ENCODE results near the gene TRIM54.
"Not testable (repeated sequence)": the region's sequence is repeated elsewhere in the genome, so short reads cannot be mapped to it uniquely, and the experiment has no call there.

The TRIM54 gene

DNA sequence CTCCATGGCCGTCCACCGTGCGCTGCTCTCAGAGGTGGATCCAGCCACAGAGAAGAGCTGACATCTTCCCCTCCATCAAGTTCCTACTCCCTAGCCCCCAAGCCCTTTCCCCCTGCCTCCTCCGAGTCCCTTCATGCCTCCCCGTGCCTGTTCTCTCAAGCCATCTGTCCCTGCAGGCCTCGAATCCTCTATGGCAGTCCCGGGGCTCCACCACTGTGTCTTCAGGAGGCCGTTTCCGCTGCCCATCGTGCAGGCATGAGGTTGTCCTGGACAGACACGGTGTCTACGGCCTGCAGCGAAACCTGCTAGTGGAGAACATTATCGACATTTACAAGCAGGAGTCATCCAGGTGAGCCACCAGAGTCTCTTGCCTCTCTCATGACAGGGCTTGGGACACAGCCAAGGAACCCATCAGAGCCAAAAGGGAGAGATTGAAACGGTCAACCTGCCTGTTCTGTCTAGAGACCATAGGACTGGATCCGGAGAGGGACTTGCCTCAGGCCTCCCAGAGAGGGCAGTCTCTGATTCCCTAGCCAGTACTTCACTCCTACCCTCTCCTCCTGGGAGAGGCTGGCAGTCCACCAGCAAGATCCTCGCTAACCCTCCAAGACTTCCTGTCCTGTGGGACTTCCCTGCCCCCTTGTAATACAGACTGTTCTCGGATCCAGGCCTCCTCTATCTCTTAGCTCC lies 16.3 kb downstream of the TRIM54 start:
- TF ChIP-seq, protein P1, sequence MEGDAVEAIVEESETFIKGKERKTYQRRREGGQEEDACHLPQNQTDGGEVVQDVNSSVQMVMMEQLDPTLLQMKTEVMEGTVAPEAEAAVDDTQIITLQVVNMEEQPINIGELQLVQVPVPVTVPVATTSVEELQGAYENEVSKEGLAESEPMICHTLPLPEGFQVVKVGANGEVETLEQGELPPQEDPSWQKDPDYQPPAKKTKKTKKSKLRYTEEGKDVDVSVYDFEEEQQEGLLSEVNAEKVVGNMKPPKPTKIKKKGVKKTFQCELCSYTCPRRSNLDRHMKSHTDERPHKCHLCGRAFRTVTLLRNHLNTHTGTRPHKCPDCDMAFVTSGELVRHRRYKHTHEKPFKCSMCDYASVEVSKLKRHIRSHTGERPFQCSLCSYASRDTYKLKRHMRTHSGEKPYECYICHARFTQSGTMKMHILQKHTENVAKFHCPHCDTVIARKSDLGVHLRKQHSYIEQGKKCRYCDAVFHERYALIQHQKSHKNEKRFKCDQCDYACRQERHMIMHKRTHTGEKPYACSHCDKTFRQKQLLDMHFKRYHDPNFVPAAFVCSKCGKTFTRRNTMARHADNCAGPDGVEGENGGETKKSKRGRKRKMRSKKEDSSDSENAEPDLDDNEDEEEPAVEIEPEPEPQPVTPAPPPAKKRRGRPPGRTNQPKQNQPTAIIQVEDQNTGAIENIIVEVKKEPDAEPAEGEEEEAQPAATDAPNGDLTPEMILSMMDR (IDR thresholded peaks at IDR 0.05; ENCODE audit: insufficient read depth, missing control alignments): no peak
- DNase-seq (ENCODE audit: insufficient read length, low spot score) (no peak), FAIRE-seq (no peak)

DNA sequence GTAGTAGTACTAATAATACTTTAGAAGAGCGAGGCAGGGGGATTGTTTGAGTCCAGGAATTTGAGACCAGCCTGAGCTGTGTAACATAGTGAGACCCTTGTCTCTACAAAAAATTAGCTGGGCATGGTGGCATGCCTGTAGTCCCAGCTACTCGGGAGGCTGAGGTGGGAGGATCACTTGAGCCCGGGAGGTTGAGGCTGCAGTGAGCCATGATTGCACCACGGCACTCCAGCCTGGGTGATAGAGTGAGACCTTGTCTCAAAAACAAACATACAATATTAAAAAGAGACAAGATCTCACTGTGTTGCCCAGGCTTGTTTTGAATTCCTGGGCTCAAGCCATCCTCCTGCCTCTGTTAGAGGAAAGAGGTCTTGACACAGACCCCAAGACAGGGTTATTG lies 18.4 kb downstream of the TRIM54 start:
- FAIRE-seq: not testable (repeated sequence)

DNA sequence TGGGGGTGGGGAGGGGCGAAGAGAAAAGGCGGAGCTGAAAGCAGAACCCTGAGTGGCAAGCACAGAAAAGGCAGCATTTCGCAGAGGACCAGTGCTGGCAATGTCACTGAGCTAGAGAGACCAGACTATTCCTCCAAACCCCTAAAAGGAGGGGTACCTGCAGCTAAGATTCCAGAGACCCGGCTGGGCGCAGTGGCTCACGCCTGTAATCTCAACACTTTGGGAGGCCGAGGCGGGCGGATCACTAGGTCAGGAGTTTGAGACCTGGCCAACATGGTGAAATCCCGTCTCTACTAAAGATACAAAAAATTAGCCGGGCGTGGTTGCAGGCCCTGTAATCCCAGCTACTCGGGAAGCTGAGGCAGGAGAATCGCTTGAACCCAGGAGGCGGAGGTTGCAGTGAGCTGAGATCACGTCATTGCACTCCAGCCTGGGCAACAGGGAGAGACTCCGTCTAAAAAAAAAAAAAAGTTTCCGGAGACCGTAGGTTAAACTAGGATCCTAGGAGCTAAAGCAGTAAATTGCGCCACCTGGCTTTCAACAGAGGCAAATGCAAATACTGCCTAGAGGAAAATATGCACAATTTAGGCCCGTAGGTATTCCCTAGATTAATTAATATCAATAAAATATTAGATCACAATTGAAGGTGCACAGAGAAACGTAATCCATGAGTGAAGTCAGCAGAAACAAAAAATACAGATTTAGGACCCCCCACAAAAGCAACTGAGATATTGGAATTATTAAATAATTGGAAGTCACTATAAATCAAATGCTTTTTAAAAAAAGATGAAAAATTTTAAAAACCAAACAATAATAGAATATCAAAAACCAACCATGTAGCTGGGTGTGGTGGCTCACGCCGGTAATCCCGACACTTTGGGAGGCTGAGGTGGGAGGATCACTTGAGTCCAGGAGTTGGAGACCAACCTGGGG lies 21.1 kb downstream of the TRIM54 start:
- FAIRE-seq: no peak
- peak; percentile 73 for DNase-seq (ENCODE audit: insufficient read length, low spot score)
- TF ChIP-seq, protein P1 (IDR thresholded peaks at IDR 0.05; ENCODE audit: insufficient read depth, missing control alignments): peak; percentile 88

More for the DNA sequence above, 18.4 kb downstream of the TRIM54 start:
- DNase-seq (ENCODE audit: insufficient read length, low spot score): not testable (repeated sequence)

DNA sequence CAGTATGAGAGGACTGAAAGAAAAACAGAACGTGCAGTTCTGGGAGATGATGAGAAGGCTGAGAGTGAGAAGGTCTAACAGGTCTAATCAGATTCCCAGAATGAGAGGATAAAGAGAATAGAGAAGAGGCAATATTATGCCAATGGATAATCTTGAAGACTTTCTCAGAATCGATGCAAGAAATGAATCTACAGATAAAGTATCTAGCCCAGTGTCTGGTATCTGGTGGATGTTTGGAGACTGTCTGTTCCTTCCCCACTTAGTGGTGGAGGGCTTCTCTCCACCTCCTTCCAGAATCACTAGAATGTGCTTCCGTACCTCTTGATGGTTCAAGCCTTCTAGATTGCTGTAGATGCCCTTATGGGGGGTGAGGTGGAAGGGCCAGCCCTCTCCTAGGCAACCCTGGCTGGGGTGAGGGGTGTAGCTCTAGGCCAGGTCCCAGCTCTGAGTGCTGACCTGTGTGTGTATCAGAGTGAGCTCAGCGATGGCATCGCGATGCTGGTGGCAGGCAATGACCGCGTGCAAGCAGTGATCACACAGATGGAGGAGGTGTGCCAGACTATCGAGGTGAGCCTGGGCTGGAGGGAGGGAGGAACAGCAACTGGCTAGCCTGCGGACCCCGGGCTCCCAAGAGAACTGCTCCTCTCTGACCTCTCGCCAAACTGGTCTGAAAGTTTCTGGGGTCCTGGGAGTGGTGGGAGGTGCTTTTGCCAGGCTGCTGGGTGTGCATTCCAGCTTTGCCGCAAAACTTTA lies 22.4 kb downstream of the TRIM54 start:
- FAIRE-seq (no peak), DNase-seq (ENCODE audit: insufficient read length, low spot score) (no peak)
- TF ChIP-seq, protein P1 (IDR thresholded peaks at IDR 0.05; ENCODE audit: insufficient read depth, missing control alignments): no peak

DNA sequence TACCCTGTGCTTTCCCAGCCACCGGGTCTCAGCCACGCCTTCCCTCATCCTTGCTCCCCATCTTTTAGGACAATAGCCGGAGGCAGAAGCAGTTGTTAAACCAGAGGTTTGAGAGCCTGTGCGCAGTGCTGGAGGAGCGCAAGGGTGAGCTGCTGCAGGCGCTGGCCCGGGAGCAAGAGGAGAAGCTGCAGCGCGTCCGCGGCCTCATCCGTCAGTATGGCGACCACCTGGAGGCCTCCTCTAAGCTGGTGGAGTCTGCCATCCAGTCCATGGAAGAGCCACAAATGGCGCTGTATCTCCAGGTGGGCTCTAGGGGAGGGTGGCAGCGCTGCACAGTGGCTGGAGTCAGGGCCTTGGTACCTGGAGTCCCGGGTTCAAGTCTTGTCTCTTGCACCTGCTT lies 23.3 kb downstream of the TRIM54 start:
- DNase-seq (ENCODE audit: insufficient read length, low spot score) (no peak), FAIRE-seq (no peak)
- TF ChIP-seq, protein P1 (IDR thresholded peaks at IDR 0.05; ENCODE audit: insufficient read depth, missing control alignments): no peak

DNA sequence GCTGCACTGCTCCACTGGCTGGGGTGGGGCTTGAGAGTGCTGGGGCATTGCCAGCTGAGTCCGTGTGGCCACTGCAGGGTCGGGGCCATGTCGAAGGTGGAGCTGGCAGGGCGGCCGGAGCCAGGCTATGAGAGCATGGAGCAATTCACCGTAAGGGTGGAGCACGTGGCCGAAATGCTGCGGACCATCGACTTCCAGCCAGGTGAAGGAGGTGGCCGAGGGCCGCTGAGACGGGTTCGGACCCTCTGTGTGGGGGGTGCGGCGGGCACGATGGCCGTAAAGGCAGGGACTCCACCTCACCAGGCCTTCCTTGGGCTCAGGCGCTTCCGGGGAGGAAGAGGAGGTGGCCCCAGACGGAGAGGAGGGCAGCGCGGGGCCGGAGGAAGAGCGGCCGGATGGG lies 23.9 kb downstream of the TRIM54 start:
- TF ChIP-seq, protein P1 (IDR thresholded peaks at IDR 0.05; ENCODE audit: insufficient read depth, missing control alignments): no peak
- no peak for DNase-seq (ENCODE audit: insufficient read length, low spot score)
- FAIRE-seq: no peak

DNA sequence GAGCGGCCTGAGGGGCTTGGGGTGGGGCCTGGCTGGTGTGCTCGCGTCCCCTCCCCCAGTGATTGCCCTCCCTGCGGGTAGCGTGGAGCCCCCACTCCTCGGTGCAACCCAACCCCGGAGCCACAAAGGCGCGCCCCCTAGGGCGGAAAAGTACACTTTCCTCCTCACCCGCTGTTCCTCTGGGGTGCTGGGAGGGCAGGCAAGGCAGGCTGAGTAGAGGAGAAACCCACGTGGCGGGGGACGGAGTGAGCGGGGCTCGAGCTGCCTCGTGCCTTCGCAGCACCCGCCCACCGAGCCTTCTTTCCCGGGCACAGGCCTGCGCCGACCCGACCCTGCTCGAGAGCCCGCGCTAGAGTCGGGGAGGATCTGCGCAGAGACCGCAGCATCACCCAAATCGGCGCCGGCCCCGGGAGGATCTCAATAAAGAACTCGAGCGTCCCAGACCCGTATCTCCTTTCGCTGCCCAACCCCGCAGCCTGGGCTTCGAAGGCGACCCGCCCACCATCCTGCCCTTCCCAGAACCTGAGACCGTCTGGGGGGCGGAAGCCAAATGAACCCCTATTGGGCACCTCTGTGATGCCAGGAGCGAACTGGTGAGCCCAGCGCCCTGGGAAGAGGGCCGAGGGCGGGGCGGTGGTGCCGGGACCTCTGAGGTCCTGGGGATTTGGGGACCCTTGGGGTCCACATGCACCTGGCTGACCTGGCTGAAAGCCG lies 24.5 kb downstream of the TRIM54 start:
- TF ChIP-seq, protein P1 (IDR thresholded peaks at IDR 0.05; ENCODE audit: insufficient read depth, missing control alignments): no peak
- FAIRE-seq: no peak
- DNase-seq (ENCODE audit: insufficient read length, low spot score): no peak

Data from D721Med (cell line).